Measurements from ENCODE around the gene RANBP6. TPM values are rescaled to one million over a fixed set of nuclear protein-coding genes. Genes with fewer than 3 reads are reported as not detected.

Gene RANBP6
- total RNA-seq, 4 donors from 2014 or later = 23.4 to 30.6 (median 24.4) TPM

GRCh38 chr9:5988265-5988664 is 27.2 kb downstream of the RANBP6 start:
- H3K9me3 ChIP-seq = no peaks in the 10 kb centered on the region
- DNase-seq = no peak
- peaks cover 0 to 2% of the 10 kb centered on the region in 2 donors for H3K4me1 ChIP-seq
- H3K36me3 ChIP-seq = peaks cover 0 to 4% of the 10 kb centered on the region in 2 donors
- WGBS, 2 donors = 87 to 88% methylated on average over 5 of the region's 5 CpGs
- no peak overlapping the region for H3K4me3 ChIP-seq (replicated peaks in 1 of 3)
- no peaks in the 10 kb centered on the region for H3K27me3 ChIP-seq
- no peak overlapping the region for H3K27ac ChIP-seq
- TF ChIP-seq POLR2A (IDR thresholded peaks at IDR 0.05) (no peak), CTCF (IDR thresholded peaks at IDR 0.05) (no peak)
- intact Hi-C loops (cut with DNase I) = no loop called here

GRCh38 chr9:5983042-5983441 is 32.4 kb downstream of the RANBP6 start:
- no peak overlapping the region for H3K4me3 ChIP-seq (replicated peaks in 1 of 3)
- H3K9me3 ChIP-seq = no peaks in the 10 kb centered on the region
- H3K4me1 ChIP-seq = peaks cover 12 to 19% of the 10 kb centered on the region in 2 donors
- TF ChIP-seq CTCF (IDR thresholded peaks at IDR 0.05) (no peak), POLR2A (IDR thresholded peaks at IDR 0.05) (no peak)
- intact Hi-C loops (cut with DNase I) = no loop called here
- H3K27ac ChIP-seq = no peak overlapping the region
- 98% methylated on average over 2 of the region's 2 CpGs for WGBS, 2 donors
- H3K27me3 ChIP-seq = no peaks in the 10 kb centered on the region
- peaks cover 0 to 4% of the 10 kb centered on the region in 2 donors for H3K36me3 ChIP-seq
- DNase-seq = no peak

GRCh38 chr9:5982317-5982716 is 33.1 kb downstream of the RANBP6 start:
- peaks cover 20 to 26% of the 10 kb centered on the region in 2 donors for H3K4me1 ChIP-seq
- H3K27ac ChIP-seq = no peak overlapping the region
- H3K36me3 ChIP-seq = peaks cover 0 to 2% of the 10 kb centered on the region in 2 donors
- 79 to 83% methylated on average over 2 of the region's 2 CpGs for WGBS, 2 donors
- no peak overlapping the region for H3K4me3 ChIP-seq (replicated peaks in 1 of 3)
- no peaks in the 10 kb centered on the region for H3K27me3 ChIP-seq
- no peak for DNase-seq
- TF ChIP-seq CTCF (IDR thresholded peaks at IDR 0.05) (no peak), POLR2A (IDR thresholded peaks at IDR 0.05) (no peak)
- intact Hi-C loops (cut with DNase I) = no loop called here
- H3K9me3 ChIP-seq = no peaks in the 10 kb centered on the region

GRCh38 chr9:5978523-5978922 is 36.9 kb downstream of the RANBP6 start:
- intact Hi-C loops (cut with DNase I) = no loop called here
- peaks cover 25 to 36% of the 10 kb centered on the region in 2 donors for H3K4me1 ChIP-seq
- peak overlapping the region; percentile 11 to 71 (median 63) for H3K27ac ChIP-seq
- no peaks in the 10 kb centered on the region for H3K36me3 ChIP-seq
- no peak for TF ChIP-seq POLR2A (IDR thresholded peaks at IDR 0.05)
- TF ChIP-seq CTCF (IDR thresholded peaks at IDR 0.05) = no peak
- no peak overlapping the region for H3K4me3 ChIP-seq (replicated peaks in 1 of 3)
- H3K27me3 ChIP-seq = no peaks in the 10 kb centered on the region
- H3K9me3 ChIP-seq = no peaks in the 10 kb centered on the region
- WGBS, 2 donors = 32 to 42% methylated on average over 1 of the region's 1 CpG
- DNase-seq = no peak

- TF ChIP-seq CTCF (IDR thresholded peaks at IDR 0.05) = peak in 1 of 6 experiments; percentile 17
- TF ChIP-seq POLR2A (IDR thresholded peaks at IDR 0.05) = no peak
- Histone ChIP-seq H3K9me3 (no peaks in the 10 kb centered on the region), H3K27ac (peak overlapping the region; percentile 45 to 71 (median 63)), H3K4me3 (replicated peaks in 1 of 3) (no peak overlapping the region), H3K36me3 (no peaks in the 10 kb centered on the region), H3K27me3 (no peaks in the 10 kb centered on the region), H3K4me1 (peaks cover 22 to 29% of the 10 kb centered on the region in 2 donors)
- DNase-seq = no peak
- intact Hi-C loops (cut with DNase I) = no loop called here
- WGBS, 2 donors = 77 to 85% methylated on average over 2 of the region's 2 CpGs
Observed at GRCh38 chr9:5976674-5977397, 38.6 kb downstream of the RANBP6 start.
